ENCODE data around the gene CAMTA1.

- TF ChIP-seq ZNF274 (IDR thresholded peaks at IDR 0.05; ENCODE audit: low read depth, low read length) (no peak), POLR2AphosphoS5 (IDR thresholded peaks at IDR 0.05; ENCODE audit: low read depth, low read length) (no peak), CEBPB (IDR thresholded peaks at IDR 0.05; ENCODE audit: low read depth) (no peak), POLR2A (IDR thresholded peaks at IDR 0.05; ENCODE audit: borderline replicate concordance, extremely low read depth, insufficient read depth, insufficient read length) (no peak), CTCF (IDR thresholded peaks at IDR 0.05 in 2 of 3, conservative IDR thresholded peaks at IDR 0.05 in 1 of 3; ENCODE audit: borderline replicate concordance in 1 of 3, insufficient read depth in 1 of 3, low read depth in 2 of 3, low read length in 2 of 3) (no peak), YY1 (IDR thresholded peaks at IDR 0.05; ENCODE audit: extremely low read depth, insufficient replicate concordance, low read depth, low read length) (no peak), JUND (IDR thresholded peaks at IDR 0.05) (no peak), RAD21 (IDR thresholded peaks at IDR 0.05; ENCODE audit: low read depth) (no peak)
Measured at GRCh38 chr1:7694600-7695496, 909.6 kb downstream of the CAMTA1 start.

All from HCT116 (cell line).